GM19324 (cell line): Measurements from ENCODE around the gene CREB3L1.

Experiments
- ATAC-seq: cut with Tn5 transposase; IDR thresholded peaks from one replicate; pipeline ENCODE4 v1.9.1; 2021; ENCODE audit warnings: mild to moderate bottlenecking, moderate library complexity; ENCODE audit not compliant: unreplicated experiment, low FRiP score

CREB3L1 gene

DNA sequence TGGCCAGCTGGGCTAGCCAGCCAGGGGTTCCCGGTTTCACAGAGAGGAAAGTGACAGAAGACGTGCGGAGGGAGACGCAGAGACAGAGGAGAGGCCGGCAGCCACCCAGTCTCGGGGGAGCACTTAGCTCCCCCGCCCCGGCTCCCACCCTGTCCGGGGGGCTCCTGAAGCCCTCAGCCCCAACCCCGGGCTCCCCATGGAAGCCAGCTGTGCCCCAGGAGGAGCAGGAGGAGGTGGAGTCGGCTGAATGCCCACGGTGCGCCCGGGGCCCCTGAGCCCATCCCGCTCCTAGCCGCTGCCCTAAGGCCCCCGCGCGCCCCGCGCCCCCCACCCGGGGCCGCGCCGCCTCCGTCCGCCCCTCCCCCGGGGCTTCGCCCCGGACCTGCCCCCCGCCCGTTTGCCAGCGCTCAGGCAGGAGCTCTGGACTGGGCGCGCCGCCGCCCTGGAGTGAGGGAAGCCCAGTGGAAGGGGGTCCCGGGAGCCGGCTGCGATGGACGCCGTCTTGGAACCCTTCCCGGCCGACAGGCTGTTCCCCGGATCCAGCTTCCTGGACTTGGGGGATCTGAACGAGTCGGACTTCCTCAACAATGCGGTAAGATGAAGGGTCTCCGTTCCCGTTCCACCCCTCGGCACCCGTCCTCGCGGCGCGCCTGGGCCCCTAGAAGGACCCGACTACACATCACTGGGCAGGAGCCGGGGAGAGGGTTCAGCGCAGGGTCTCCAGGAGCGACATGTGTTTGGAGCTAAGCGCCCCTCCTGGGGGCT lies at the start of gene CREB3L1:
Gene CREB3L1 (plus strand): TSS at position 41 of the 765 bp plus-strand sequence. CDS start 450 bp downstream, at position 491.
- no peak for ATAC-seq

GRCh38 chr11:46229230-46229629 lies 48.2 kb upstream of the CREB3L1 start:
- ATAC-seq, result no peak

- ATAC-seq, result no peak
These were observed 43.2 kb upstream of the CREB3L1 start for GRCh38 chr11:46234311-46234710.

- ATAC-seq, result no peak
These were observed 41.4 kb upstream of the CREB3L1 start for GRCh38 chr11:46235777-46236688.

GRCh38 chr11:46236918-46237247 lies 40.6 kb upstream of the CREB3L1 start:
- ATAC-seq, result no peak

GRCh38 chr11:46237248-46238077 lies 40.0 kb upstream of the CREB3L1 start:
- no peak for ATAC-seq

GRCh38 chr11:46238078-46238966 lies 39.1 kb upstream of the CREB3L1 start:
- ATAC-seq, result no peak

DNA sequence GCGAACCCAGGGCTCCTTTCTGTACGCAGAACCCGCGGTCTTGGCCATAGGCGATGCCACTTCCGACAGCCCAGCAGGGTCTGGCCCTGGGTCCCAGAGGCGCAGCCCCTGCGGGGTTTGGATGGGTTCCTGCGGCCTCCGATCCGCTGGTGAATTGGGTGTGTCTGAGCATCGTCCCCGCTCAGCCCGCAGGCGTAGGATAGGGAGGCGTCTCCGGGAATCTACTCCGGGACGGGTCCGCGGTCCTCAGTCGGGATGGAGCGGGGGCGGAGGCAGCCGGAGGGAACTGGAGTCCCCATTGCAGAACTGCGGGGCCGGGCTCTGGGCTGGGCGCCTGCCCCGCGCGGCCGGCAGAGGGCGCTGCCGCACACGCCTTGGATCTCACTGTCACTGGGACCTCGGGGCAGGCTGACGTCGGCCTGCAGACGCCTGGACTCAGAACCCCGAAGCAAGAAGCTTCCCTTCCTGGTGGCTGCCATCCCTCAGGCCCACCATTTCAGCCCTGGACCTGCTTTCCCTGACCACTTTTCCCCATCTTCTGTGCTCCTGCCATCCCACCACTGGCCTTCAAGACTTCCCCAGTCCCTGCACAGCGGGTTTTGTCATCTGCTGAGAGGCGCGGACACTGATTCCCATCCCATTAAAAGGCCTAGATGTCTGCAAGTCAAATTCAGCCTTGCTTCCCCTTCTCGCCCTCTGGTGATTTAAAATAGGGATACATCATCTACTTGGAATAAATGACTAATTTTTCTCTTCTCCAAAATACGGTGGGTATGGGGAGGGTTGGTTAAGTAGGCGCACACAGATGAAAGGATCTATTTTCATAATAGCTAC lies 38.3 kb upstream of the CREB3L1 start:
- ATAC-seq, result peak; percentile 60

DNA sequence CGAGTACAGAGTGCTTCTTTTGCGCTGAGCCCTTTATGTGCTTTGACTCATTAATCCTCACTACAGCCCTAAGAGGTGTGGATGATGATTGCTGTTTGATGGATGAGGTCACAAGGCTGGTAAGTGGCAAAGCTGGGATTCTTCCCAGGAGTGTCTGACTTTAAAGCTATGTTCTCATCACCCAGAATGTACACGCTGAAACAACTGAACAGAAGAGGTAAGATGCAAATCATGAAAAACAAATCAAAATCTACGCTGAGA lies 37.7 kb upstream of the CREB3L1 start:
- no peak for ATAC-seq

GRCh38 chr11:46240371-46240770 lies 37.1 kb upstream of the CREB3L1 start:
- no peak for ATAC-seq

GRCh38 chr11:46240861-46241260 lies 36.6 kb upstream of the CREB3L1 start:
- no peak for ATAC-seq

DNA sequence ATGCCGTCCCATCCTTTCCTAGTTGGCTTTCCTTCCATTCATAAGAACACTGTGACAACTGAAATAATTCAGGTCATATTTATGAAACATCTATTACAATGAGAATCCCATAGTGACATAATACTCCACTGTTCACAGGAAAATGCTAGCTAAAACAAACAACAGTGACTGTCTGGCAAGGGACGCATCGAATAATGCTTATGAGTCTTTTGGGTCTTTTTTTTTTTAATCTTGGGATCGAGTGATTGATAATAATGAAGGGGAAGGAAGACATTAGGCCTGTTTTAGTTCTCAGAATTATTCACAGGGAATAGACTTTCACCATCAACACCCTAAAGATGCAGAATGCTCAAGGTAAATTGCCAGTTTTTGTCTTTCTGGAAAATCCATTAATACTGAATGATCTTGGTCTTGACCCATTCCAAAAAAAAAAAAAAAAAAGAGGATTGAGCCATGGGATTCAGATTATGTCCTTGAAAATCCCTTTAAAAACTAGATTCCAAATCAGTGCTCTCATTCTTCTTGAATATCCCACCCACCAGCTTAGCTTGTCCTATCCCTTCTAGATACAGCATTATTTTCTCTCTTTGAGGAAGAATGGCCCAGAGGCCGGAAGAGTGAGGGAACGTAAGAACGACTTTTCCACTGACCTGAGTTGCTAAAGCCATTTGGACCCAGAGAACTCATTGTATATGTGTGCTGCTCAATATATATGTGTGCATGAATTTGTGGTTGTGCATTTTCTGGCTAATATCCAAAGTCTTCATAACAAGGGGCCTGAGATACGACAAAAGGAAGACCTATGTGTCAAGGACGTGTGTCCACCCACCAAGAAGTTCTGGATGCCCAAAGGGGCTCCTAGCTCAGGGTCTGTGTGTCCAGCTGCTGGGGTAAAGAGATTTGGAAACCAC lies 35.2 kb upstream of the CREB3L1 start:
- no peak for ATAC-seq

DNA sequence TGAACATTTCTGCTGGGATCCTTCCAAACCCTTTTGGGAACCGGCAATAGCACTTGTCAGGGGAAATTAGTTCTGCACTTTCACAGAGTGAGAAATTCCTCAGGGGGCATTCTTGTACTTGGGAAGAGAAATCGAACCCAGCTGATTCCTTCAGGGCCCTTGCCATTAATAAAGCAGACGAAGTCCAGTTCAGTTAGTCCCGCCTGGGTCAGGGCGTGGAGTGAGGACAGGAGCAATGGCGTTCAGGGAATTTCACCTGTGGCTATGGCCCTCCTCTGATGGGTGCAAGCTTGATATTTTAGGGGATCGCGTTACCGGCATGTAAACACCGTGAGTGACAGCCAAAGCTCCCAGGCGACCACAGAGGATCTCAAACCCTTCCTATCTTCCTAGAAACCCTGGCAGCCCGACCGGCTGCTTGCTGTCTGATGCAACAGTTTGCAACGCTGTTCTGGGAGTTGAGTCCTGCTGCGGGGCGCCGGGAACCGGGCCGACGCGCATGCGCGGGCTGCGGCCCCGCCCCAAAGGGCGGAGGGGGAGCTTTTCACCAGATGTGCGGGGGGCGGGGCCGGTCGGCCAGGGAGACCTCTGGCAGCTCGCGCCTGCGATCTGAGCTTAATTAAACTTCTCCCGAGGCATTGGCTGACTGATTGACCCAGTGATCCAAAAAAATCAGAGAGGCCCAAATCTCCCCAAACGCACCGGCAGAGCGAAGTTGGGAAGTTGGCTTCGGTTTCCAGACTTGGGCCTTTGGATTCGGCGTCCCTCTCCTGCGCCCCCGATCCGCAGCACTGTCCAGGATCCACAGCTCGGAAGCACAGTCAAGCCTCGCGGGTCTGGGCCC lies 34.3 kb upstream of the CREB3L1 start:
- ATAC-seq, result peak; percentile 76

DNA sequence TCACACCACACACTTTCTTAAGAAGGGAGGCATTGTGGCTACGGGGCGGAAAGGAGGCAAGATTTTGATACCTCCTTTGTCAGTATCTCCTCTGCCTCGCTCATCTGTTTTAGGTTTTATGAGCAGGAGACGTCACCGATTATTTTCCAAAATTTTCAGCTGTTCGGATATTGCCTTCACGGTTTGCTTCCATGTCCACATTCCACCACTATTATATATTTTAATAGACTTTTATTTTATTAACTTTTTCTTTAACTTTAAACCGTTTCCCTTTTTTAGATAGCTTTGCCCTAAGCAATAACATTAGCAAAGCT lies 33.7 kb upstream of the CREB3L1 start:
- ATAC-seq, result no peak

DNA sequence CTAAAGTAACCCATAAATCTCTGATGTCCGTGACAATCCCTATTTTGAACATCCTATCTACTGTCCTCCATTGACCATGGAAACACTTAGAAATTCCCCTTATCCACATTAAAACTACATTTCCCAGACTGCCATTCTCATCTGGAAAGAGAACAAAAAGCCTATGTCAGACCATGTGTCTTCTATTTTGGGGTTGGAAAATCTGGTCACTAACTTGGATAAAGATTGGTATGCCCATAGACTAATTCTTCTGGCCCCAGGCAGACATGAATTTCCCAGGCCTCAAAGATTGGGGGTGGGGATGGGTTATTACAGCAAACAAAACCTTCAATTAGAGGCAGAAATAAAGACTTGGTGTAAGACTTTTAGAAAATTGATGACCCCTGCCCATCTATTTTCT lies 30.9 kb upstream of the CREB3L1 start:
- no peak for ATAC-seq

GRCh38 chr11:46247090-46247489 lies 30.4 kb upstream of the CREB3L1 start:
- no peak for ATAC-seq

DNA sequence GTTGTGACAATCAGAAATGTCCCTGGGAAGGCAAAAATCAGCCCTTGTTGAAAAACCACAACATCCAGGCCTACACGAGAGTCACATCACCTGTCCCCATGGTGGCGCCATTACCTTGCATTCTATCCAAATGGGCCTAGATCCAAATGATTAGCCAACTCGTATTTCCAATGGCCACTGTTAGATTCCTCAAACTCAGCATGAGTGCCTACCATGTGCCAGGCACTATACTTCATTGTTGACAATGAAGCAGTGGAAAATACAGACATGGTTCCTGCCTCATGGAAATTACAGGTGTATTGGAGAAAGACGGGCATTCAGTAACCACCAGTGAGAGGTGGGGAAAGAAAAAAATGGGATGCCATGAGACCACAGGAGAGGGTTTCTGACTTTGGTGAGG lies 29.8 kb upstream of the CREB3L1 start:
- ATAC-seq, result no peak
